Motor neuron (in vitro differentiated cells): Measurements from ENCODE around the gene APBB1IP. TPM values are rescaled to one million over a fixed set of nuclear protein-coding genes. Genes with fewer than 3 reads are reported as not detected.
"Not testable (repeated sequence)": the region's sequence is repeated elsewhere in the genome, so short reads cannot be mapped to it uniquely, and the experiment has no call there.

Source experiments
- ATAC-seq, 8 experiments: fragments of 200-7000 bp; cut with Tn5 transposase; replicated peaks in 6 of 8; 2 replicates each; pipeline ENCODE4 v1.8.0; 2021; ENCODE audit warnings: mild to moderate bottlenecking in 8 of 8, moderate library complexity in 8 of 8
- H3K27ac ChIP-seq, 2 donors: fragments of 250-450 bp; sonication (Bioruptor Pico); 2 replicates each; pipeline ENCODE4 v1.9.0; 2021; ENCODE audit warnings: antibody characterized with exemption in 2 of 2, mild to moderate bottlenecking in 2 of 2, moderate library complexity in 1 of 2
- H3K4me1 ChIP-seq, 2 donors: fragments of 250-450 bp; sonication (Bioruptor Pico); replicated peaks in 1 of 2; 2 replicates each; pipeline ENCODE4 v1.6.1; 2021; ENCODE audit warnings: antibody characterized with exemption in 2 of 2, mild to moderate bottlenecking in 2 of 2, moderate library complexity in 1 of 2
- H3K4me3 ChIP-seq, 5 donors: fragments of 250-450 bp; sonication (Bioruptor Pico); 2 replicates each; pipeline ENCODE4 v1.9.0; 2021; ENCODE audit warnings: antibody characterized with exemption in 5 of 5, mild to moderate bottlenecking in 5 of 5, moderate library complexity in 4 of 5
- WGBS, 10 experiments: fragments of 450-650 bp; shearing (Covaris generic); methylation state at CpG; one replicate each; pipeline ENCODE4 v1.0.0; 2022; 5-methylcytosine and 5-hydroxymethylcytosine counted together
- in situ Hi-C, 9 experiments: fragments of 400-800 bp; cut with MboI; loops; one replicate each; pipeline ENCODE4 v1.15.0; 2021; ENCODE audit warnings: low sequenced_read_pairs in 9 of 9, low pct_unique_long_range_greater_than_20kb in 2 of 9; ENCODE audit not compliant: unreplicated experiment in 9 of 9
- total RNA-seq, 8 experiments: library from RNA; unstranded; fragments of 300-600 nt; gene quantifications; 2 replicates each; pipeline versions ENCODE4 v1.2.3 to v1.2.4, GENCODE V29; 2022

APBB1IP gene, protein sequence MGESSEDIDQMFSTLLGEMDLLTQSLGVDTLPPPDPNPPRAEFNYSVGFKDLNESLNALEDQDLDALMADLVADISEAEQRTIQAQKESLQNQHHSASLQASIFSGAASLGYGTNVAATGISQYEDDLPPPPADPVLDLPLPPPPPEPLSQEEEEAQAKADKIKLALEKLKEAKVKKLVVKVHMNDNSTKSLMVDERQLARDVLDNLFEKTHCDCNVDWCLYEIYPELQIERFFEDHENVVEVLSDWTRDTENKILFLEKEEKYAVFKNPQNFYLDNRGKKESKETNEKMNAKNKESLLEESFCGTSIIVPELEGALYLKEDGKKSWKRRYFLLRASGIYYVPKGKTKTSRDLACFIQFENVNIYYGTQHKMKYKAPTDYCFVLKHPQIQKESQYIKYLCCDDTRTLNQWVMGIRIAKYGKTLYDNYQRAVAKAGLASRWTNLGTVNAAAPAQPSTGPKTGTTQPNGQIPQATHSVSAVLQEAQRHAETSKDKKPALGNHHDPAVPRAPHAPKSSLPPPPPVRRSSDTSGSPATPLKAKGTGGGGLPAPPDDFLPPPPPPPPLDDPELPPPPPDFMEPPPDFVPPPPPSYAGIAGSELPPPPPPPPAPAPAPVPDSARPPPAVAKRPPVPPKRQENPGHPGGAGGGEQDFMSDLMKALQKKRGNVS
- 10 to 100 TPM in 1 of 8 experiments, under 1 TPM in 2, not detected in 5; 0.13 to 12.2 (median 0.28) TPM for total RNA-seq

DNA sequence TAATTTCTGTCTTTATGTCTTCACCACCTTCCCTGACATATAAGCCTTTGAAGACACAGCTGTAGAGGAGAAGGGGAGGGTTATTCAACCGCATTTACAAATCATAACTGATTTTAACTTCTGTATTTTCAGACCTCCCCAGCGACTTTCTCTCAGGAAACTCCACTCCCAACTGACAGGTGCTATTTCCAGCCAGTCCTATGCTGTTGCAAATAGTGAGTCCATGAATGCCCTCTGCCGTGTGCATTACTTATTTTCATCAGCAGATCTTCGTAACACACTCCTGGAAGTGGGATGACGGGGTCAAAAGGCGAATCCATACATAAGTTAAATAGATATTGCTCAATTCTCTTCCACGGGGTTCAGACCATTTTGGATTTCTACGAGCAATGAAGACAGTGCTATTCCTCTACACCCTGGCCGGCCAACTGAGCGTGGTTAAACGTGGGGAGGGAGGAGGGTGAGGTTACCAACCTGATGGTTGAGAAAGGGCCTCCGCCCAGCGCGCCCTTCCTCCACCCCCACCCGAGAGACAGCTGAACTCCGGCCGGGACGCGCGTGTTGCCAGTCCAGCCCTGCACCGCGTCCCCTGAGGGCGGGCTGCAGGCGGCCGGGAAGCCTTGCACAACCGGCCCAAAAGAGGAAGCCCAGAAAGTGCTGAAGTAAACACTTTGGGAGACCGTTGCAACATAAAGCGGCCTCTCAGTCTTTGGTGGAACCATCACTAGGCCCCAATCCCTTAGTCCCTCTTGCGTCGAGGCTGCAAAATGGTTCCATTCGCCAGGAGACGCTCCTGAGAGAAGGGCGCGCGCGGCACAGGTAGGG, at the start of gene APBB1IP:
TSS of gene APBB1IP (plus strand) at position 705 of the 825 bp plus-strand sequence. CDS start 53,986 bp downstream, outside the sequence.
- Histone ChIP-seq H3K27ac (no peak within 1 kb of the TSS), H3K4me1 (no peaks in the 10 kb centered on the region), H3K4me3 (no peak within 1 kb of the TSS)
- in situ Hi-C loops = no loop called here
- ATAC-seq = peak in 3 of 8 experiments; percentile 44 to 73 (median 69)
- WGBS, 10 experiments = 10 to 80% (median 50%) methylated on average over 1 to 17 of the region's 36 CpGs; no CpG with 5 or more reads in 1 of the 10 experiments

DNA sequence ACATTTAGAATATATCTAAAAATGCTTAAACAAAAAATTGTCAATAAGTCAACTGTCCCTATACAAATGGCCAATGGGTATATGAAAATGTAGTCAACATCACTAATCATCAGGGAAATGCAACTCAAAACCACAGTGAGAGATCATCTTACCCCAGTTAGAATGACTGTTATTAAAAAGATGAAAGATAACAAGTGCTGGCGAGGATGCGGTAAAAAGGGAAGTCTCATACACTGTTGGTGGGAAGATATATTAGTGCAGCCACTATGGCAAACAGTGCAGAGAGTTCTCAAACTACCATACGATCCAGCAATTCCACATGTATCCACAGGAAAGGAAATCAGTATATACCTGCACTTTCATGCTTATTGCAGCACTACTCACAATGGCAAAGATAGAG, 48.6 kb upstream of the APBB1IP start:
- H3K4me3 ChIP-seq = no peak overlapping the region
- no peaks in the 10 kb centered on the region for H3K4me1 ChIP-seq
- ATAC-seq = no peak
- no peak overlapping the region for H3K27ac ChIP-seq
- in situ Hi-C loops = no loop called here
- 29 to 100% (median 97%) methylated on average over 1 to 3 of the region's 3 CpGs for WGBS, 10 experiments

DNA sequence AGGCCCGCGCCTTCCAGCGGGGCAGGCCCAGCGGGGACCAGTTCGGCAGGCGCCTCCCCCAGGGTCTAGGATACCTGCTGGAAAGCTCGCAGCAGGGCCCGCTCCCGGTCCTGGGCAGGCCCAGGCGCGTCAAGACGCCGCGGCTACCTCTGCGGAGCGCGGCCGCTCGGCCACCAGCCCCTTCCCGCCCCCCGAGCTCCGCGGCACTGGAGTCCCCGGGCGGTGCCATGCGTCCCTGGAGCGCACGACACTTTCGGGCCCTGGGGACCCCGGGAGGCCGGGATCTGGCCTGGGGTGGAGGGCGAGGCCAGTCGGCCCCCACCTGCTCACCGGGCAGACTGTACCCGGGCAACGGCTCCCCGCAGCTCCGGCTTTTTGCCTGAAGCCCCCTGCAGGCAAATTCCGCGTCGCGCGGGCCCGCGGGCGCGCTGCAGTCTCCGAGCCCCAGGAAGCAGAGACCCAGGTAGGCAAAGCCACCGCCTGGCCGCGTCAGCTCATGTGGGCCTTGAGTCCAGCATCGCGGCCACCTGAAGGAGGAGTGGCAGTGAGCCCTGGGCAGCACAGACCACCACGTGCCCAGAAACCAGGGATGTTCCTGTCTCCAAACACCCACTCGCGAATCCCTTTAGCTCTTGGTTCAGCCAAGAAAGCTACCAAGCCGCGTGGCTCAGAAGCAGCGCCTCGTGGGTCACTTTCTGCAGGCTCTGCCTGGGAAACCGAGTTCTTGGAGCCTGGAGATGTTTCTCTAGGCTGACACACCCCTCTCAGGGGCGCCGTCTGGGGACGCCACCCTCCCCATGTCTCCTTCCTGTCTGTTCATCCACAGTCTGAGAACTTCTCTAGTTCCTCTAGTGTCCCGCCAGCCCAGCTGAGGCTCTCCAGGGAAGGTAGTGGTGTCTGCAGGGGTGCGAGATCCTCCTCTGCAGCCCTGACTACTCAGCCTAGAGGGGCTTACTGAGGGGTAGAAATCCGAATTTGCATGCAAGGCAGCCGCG, 46.1 kb upstream of the APBB1IP start:
- Histone ChIP-seq H3K4me3 (no peak overlapping the region), H3K27ac (no peak overlapping the region), H3K4me1 (no peaks in the 10 kb centered on the region)
- 10 to 92% (median 42%) methylated on average over 2 to 16 of the region's 69 CpGs; no CpG with 5 or more reads in 3 of the 10 experiments for WGBS, 10 experiments
- in situ Hi-C loops = no loop called here
- no peak for ATAC-seq

DNA sequence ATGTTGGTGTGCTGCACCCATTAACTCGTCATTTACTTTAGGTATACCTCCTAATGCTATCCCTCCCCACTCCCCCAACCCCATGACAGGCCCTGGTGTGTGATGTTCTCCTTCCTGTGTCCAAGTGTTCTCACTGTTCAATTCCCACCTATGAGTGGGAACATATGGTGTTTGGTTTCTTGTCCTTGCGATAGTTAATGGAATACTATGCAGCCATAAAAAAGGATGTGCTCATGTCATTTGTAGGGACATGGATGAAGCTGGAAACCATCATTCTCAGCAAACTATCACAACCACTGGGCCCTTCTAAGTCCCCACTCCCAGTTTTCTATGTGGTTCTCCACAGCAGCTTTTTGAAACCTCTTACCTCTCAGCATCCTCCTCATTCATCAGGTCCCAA, 39.8 kb upstream of the APBB1IP start:
- in situ Hi-C loops, ATAC-seq, H3K4me1 ChIP-seq, H3K4me3 ChIP-seq, H3K27ac ChIP-seq: not testable (repeated sequence)
- 50 to 100% (median 100%) methylated on average over 1 of the region's 2 CpGs; no CpG with 5 or more reads in 4 of the 10 experiments for WGBS, 10 experiments

DNA sequence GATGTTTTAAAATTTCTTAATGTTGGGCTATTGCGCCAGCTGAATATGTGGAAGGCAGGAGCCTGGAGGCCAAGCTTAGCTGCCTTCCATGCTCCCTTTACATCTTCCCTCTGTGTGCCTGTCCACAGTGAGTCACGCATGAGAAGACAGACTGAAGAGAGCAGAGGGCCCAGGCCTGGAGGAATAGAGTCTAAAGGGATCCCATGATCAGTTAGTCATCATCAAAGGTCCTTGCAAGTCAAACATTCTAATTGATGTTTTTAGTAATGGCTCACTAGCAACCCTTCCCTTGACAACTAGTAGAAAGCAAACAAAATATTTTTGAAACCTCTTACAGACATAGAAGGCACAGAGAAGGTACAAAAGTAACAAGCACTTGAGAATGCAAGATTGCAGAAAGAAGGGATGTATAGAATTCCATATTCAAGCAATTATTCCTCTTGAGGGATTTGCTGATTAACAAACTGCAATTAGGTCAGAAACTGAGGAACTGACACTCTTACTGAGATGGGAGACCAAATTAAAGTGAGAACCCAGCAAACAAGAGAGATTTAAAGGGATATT, 30.7 kb upstream of the APBB1IP start:
- WGBS, 10 experiments = 33 to 100% (median 55%) methylated on average over 1 to 2 of the region's 2 CpGs; no CpG with 5 or more reads in 2 of the 10 experiments
- Histone ChIP-seq H3K27ac (no peak overlapping the region), H3K4me1 (no peaks in the 10 kb centered on the region), H3K4me3 (no peak overlapping the region)
- peak in 7 of 8 experiments; percentile 44 to 100 (median 76) for ATAC-seq
- in situ Hi-C loops = no loop called here

DNA sequence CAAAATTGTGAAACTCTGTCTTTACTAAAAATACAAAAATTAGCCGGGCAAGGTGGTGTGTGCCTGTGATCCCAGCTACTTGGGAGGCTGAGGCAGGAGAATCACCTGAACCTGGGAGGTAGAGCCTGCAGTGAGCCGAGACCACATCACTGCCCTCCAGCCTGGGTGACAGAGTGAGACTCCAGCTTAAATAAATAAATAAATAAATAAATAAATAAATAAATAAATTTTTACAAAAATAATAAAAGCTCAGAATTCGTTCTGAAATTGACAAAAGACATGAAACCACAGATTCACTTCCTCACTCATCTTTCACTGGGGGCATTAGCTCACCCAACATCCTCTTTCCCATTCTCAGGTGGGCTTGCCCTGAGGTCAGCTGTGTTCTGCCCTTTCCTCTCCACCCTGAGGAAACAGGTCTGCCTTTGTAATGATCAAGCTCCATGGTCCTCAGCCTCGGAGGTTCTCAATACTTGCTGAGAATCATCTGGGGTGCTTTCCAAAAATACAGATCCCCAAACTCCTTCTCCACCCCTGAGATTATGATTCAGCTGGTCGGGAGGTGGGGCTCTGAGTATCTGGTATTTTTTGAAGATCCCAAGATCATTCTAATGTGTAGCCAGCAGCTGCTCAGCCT, 29.2 kb upstream of the APBB1IP start:
- ATAC-seq = no peak
- Histone ChIP-seq H3K27ac (no peak overlapping the region), H3K4me3 (no peak overlapping the region), H3K4me1 (no peaks in the 10 kb centered on the region)
- 14 to 89% (median 75%) methylated on average over 1 to 5 of the region's 5 CpGs; no CpG with 5 or more reads in 2 of the 10 experiments for WGBS, 10 experiments
- in situ Hi-C loops = no loop called here

DNA sequence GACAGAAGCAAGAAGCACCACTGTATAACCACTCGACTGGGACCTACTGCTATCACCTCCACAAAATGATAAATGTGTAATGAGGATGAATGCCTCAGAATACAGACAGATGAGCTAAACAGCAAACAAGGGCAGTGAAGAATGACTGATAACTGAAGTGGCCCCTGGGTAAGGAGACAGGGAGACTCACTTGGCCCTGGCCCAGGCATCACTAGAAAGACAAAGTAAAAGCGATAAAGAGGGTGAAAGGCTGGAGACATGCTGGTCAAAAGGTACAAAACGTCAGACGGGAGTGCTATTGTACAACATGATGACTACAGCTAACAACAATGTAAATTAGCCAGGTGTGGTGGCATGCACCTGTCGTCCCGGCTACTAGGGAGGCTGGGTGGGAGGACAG, 27.8 kb upstream of the APBB1IP start:
- Histone ChIP-seq H3K4me3 (no peak overlapping the region), H3K27ac (no peak overlapping the region), H3K4me1 (no peaks in the 10 kb centered on the region)
- in situ Hi-C loops = no loop called here
- WGBS, 10 experiments = 40 to 77% (median 66%) methylated on average over 1 to 6 of the region's 6 CpGs; no CpG with 5 or more reads in 4 of the 10 experiments
- ATAC-seq = no peak

DNA sequence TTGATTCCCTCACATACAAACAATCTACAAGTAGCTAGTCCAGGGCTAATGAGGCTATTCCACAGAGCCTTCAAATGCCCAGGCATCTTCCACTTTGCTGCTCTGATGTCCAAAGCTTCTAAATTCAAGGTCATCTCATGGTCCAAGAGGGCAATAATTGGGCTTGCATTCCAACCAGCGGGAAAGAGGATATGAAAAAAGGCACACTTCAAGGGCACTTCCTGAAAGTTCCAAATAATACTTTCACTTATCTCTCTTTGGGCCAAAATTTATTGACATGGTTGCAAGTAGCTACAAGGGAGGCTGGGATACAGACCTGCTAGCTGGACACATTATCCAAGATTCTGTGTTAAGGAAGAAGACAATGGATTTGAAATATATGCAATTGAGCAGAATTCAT, 25.2 kb upstream of the APBB1IP start:
- H3K4me3 ChIP-seq = no peak overlapping the region
- no peaks in the 10 kb centered on the region for H3K4me1 ChIP-seq
- H3K27ac ChIP-seq = no peak overlapping the region
- no peak for ATAC-seq
- in situ Hi-C loops = no loop called here
- WGBS, 10 experiments = 43 to 100% (median 80%) methylated on average over 1 of the region's 1 CpG; no CpG with 5 or more reads in 3 of the 10 experiments

DNA sequence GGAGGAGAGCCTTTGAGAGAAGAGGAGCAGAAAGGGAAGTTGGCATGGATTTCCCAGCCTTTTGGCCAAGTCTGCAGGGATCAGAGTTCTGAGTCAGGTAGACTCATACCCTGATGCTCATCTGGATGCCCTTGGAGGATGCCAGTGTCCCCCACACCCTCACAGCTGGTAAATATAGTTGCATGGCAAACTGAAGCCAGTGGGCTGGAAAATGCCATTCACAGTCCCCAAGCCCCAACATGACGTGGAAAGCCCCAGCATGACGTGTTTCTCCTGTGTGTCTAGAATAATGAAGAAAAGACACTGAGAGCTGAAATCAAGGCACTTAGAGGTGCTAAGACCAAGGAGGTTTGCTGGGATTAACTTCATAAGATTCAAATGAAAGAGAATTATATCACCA, 24.8 kb upstream of the APBB1IP start:
- Histone ChIP-seq H3K4me1 (no peaks in the 10 kb centered on the region), H3K27ac (no peak overlapping the region), H3K4me3 (no peak overlapping the region)
- ATAC-seq = no peak
- WGBS, 10 experiments = 45 to 81% (median 79%) methylated on average over 2 of the region's 2 CpGs; no CpG with 5 or more reads in 7 of the 10 experiments
- in situ Hi-C loops = no loop called here

DNA sequence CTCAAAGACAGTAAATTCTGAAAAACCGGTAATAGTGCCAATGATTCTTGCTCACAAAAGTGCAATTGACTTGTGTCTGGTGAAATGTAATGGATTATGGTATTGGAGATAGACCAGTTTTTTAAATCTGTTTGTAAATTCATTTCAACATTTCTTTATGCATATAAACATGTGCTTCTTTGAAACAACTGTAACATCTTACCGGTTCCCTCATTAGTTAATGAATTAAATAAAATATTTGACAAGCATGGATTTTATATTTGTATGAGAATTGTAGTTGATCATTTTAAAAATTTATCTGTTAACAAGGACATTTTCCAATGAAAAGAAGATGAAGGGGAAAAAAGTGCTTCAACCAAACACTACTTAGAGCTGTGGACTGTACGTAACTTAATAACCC, 21.0 kb upstream of the APBB1IP start:
- ATAC-seq = no peak
- in situ Hi-C loops = no loop called here
- no peak overlapping the region for H3K27ac ChIP-seq
- no peaks in the 10 kb centered on the region for H3K4me1 ChIP-seq
- no peak overlapping the region for H3K4me3 ChIP-seq
- 28 to 100% (median 67%) methylated on average over 1 to 3 of the region's 3 CpGs for WGBS, 10 experiments

DNA sequence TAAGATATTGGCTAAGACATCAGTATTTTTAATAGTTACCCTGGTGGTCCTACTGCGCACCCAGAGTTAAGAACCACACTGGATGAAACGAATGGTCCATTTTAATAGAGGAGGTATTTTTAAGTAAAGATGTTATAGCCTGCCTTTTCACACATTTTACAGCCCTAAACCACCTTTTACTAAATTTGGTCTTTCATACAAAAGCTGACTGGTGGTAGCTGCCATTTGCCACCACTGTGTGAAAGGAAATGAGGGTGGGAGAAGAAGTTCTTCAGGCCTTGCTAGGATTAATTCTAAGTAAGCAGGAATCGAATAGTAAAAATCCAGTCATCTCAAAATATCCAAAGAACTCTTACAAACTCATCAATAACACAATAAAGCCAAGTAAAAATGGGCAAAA, 15.2 kb upstream of the APBB1IP start:
- Histone ChIP-seq H3K4me1 (no peaks in the 10 kb centered on the region), H3K27ac (no peak overlapping the region), H3K4me3 (no peak overlapping the region)
- in situ Hi-C loops = no loop called here
- ATAC-seq = no peak
- WGBS, 10 experiments = 0 to 100% (median 84%) methylated on average over 1 to 3 of the region's 3 CpGs; no CpG with 5 or more reads in 1 of the 10 experiments
